IMR-90 (cell line): ENCODE results near the gene DAP3.
"Not testable (repeated sequence)": the region's sequence is repeated elsewhere in the genome, so short reads cannot be mapped to it uniquely, and the experiment has no call there.

ENCODE experiments used
- BHLHE40 ChIP-seq: fragments of 150-350 bp; IDR thresholded peaks from 2 replicates; pipeline ENCODE4 v1.6.1; 2016; ENCODE audit warnings: mild to moderate bottlenecking, low read depth, low read length
- CEBPB ChIP-seq: IDR thresholded peaks from 2 replicates; pipeline ENCODE4 v1.6.1; 2012; ENCODE audit warnings: low read depth, low read length, improper control_type of control experiment
- CHD1 ChIP-seq: IDR thresholded peaks from 2 replicates; pipeline ENCODE4 v1.6.1; 2012; ENCODE audit warnings: low read depth, low read length, improper control_type of control experiment
- ELK1 ChIP-seq: fragments of 150-350 bp; IDR thresholded peaks from 2 replicates; pipeline ENCODE4 v1.6.1; 2016; ENCODE audit warnings: low read depth, mild to moderate bottlenecking, low read length, moderate library complexity, borderline replicate concordance
- MAFK ChIP-seq: IDR thresholded peaks from 2 replicates; pipeline ENCODE4 v1.6.1; 2012; ENCODE audit warnings: low read depth, low read length, improper control_type of control experiment
- MAZ ChIP-seq: IDR thresholded peaks from 2 replicates; pipeline ENCODE4 v1.6.1; 2012; ENCODE audit warnings: low read depth, mild to moderate bottlenecking, low read length, improper control_type of control experiment, moderate library complexity, borderline replicate concordance
- MXI1 ChIP-seq: IDR thresholded peaks from 2 replicates; pipeline ENCODE4 v1.6.1; 2012; ENCODE audit warnings: low read depth, mild to moderate bottlenecking, low read length, moderate library complexity, borderline replicate concordance
- POLR2A ChIP-seq: IDR thresholded peaks from 2 replicates; pipeline ENCODE4 v1.6.1; 2012; ENCODE audit warnings: mild to moderate bottlenecking, low read depth, low read length
- RAD21 ChIP-seq: IDR thresholded peaks from 2 replicates; pipeline ENCODE4 v1.6.1; 2012; ENCODE audit warnings: low read length, improper control_type of control experiment
- RCOR1 ChIP-seq: IDR thresholded peaks from 2 replicates; pipeline ENCODE4 v1.6.1; 2012; ENCODE audit warnings: mild to moderate bottlenecking, low read length, improper control_type of control experiment; ENCODE audit not compliant: insufficient replicate concordance
- RFX5 ChIP-seq: IDR thresholded peaks from 2 replicates; pipeline ENCODE4 v1.8.0; 2012; ENCODE audit warnings: low read depth, mild to moderate bottlenecking, low read length, moderate library complexity
- SMC3 ChIP-seq: fragments of 150-350 bp; IDR thresholded peaks from 2 replicates; pipeline ENCODE4 v1.6.1; 2016; ENCODE audit warnings: low read depth, mild to moderate bottlenecking, antibody characterized with exemption, low read length, moderate library complexity
- USF2 ChIP-seq: fragments of 150-350 bp; IDR thresholded peaks from 2 replicates; pipeline ENCODE4 v1.6.1; 2017; ENCODE audit warnings: mild to moderate bottlenecking, antibody characterized with exemption, low read length, low read depth
- TF ChIP-seq, protein P1 (sequence below): conservative IDR thresholded peaks from 2 replicates; pipeline ENCODE4 v1.5.1; 2012; ENCODE audit warnings: mild to moderate bottlenecking, low read depth, low read length, improper control_type of control experiment

DNA sequence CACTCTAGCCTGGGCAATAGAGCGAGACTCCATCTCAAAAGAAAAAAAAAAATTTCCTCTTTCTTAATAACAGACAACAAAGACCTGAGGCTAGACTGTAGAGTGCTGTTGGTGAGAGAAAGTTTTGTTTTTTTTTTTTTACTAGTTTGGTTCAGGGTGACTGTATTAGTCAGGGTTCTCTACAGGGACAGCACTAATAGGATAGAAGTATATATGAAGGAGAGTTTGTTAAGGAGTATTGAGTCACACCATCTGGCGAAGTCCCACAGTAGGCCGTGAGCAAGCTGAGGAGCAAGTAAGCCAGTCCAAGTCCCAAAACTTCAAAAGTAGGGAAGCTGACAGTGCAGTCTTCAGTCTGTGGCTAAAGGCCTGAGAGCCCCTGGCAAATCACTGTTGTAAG lies 22.6 kb downstream of the DAP3 start:
- not testable (repeated sequence) for TF ChIP-seq USF2, POLR2A, MXI1, MAZ, SMC3, BHLHE40, ELK1, RCOR1, RAD21, RFX5, CHD1, CEBPB, MAFK
- TF ChIP-seq, protein P1, sequence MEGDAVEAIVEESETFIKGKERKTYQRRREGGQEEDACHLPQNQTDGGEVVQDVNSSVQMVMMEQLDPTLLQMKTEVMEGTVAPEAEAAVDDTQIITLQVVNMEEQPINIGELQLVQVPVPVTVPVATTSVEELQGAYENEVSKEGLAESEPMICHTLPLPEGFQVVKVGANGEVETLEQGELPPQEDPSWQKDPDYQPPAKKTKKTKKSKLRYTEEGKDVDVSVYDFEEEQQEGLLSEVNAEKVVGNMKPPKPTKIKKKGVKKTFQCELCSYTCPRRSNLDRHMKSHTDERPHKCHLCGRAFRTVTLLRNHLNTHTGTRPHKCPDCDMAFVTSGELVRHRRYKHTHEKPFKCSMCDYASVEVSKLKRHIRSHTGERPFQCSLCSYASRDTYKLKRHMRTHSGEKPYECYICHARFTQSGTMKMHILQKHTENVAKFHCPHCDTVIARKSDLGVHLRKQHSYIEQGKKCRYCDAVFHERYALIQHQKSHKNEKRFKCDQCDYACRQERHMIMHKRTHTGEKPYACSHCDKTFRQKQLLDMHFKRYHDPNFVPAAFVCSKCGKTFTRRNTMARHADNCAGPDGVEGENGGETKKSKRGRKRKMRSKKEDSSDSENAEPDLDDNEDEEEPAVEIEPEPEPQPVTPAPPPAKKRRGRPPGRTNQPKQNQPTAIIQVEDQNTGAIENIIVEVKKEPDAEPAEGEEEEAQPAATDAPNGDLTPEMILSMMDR: not testable (repeated sequence)
